ENCODE results near the gene HDDC2. TPM values are rescaled to one million over a fixed set of nuclear protein-coding genes. Genes with fewer than 3 reads are reported as not detected.

The HDDC2 gene
- total RNA-seq, 4 donors from 2014 or later: 52.0 to 78.3 (median 66.5) TPM

DNA sequence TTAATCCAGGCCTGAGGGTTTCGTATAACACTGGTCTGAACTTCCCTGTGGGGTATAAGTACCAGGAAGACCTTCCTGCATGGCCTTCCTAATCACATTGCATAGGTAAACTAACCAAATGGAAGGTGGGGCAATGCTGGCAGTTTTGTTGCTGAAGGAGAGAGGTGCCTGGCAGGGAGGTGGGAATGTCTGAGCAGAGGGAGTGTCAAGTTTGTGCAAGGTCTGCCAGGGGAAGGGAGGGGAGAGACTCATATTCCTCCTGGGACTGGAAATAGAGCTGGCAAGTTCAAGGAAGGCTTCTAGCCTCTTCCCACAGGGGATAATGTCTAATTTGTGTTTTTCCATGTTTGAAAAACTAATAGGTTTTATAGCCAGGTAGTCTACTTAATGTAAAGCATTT lies 70.6 kb downstream of the HDDC2 start:
- Histone ChIP-seq H3K27me3 (no peaks in the 10 kb centered on the region), H3K4me1 (peaks cover 10% of the 10 kb centered on the region), H3K36me3 (no peaks in the 10 kb centered on the region), H3K27ac (no peak overlapping the region), H3K4me3 (no peak overlapping the region), H3K9me3 (no peaks in the 10 kb centered on the region)
- no peak for DNase-seq (ENCODE audit: low spot score in 2 of 2)
- TF ChIP-seq POLR2A (IDR thresholded peaks at IDR 0.05): no peak
- no peak for TF ChIP-seq CTCF (IDR thresholded peaks at IDR 0.05)
- no peak for TF ChIP-seq EP300 (IDR thresholded peaks at IDR 0.05)
- no peak for TF ChIP-seq POLR2AphosphoS5 (IDR thresholded peaks at IDR 0.05)
- WGBS: 52% methylated on average over 1 of the region's 1 CpG

DNA sequence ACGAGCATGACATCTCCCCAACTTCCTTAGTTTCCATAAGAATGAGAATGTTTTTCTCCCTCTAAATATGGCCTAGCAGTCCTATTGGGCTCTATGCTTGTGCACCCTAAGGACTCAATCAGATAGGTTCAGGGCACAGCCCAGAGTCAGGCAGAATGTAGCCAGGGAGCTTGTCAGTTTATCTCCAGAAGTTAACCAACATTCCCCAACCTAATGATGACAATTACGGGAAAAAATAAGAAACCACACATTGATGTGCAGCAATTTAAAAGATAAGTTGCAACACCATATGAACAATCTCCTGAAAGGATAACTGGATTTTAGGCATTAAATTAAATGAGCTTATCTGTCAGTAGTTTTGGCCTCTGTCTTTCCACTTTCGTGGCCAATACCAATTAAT lies 71.1 kb downstream of the HDDC2 start:
- Histone ChIP-seq H3K27ac (no peak overlapping the region), H3K4me3 (no peak overlapping the region), H3K36me3 (no peaks in the 10 kb centered on the region), H3K27me3 (no peaks in the 10 kb centered on the region), H3K9me3 (no peaks in the 10 kb centered on the region), H3K4me1 (peaks cover 10% of the 10 kb centered on the region)
- no peak for TF ChIP-seq CTCF (IDR thresholded peaks at IDR 0.05)
- TF ChIP-seq POLR2AphosphoS5 (IDR thresholded peaks at IDR 0.05): no peak
- no peak for TF ChIP-seq EP300 (IDR thresholded peaks at IDR 0.05)
- no peak for TF ChIP-seq POLR2A (IDR thresholded peaks at IDR 0.05)
- WGBS: 61% methylated on average over 3 of the region's 3 CpGs
- DNase-seq (ENCODE audit: low spot score in 2 of 2): no peak

GRCh38 chr6:125228981-125229479 lies 72.7 kb downstream of the HDDC2 start:
- no peak for DNase-seq (ENCODE audit: low spot score in 2 of 2)
- 65% methylated on average over 6 of the region's 6 CpGs for WGBS
- TF ChIP-seq POLR2A (IDR thresholded peaks at IDR 0.05) (no peak), CTCF (IDR thresholded peaks at IDR 0.05) (no peak), EP300 (IDR thresholded peaks at IDR 0.05) (no peak), POLR2AphosphoS5 (IDR thresholded peaks at IDR 0.05) (no peak)

GRCh38 chr6:125227244-125227643 lies 74.5 kb downstream of the HDDC2 start:
- Histone ChIP-seq H3K4me3 (no peak overlapping the region), H3K4me1 (peaks cover 14% of the 10 kb centered on the region), H3K9me3 (no peaks in the 10 kb centered on the region), H3K27ac (no peak overlapping the region), H3K36me3 (no peaks in the 10 kb centered on the region), H3K27me3 (no peaks in the 10 kb centered on the region)
- no peak for TF ChIP-seq CTCF (IDR thresholded peaks at IDR 0.05)
- no peak for TF ChIP-seq POLR2A (IDR thresholded peaks at IDR 0.05)
- no peak for TF ChIP-seq EP300 (IDR thresholded peaks at IDR 0.05)
- no peak for TF ChIP-seq POLR2AphosphoS5 (IDR thresholded peaks at IDR 0.05)
- no peak for DNase-seq (ENCODE audit: low spot score in 2 of 2)
- WGBS: 97% methylated on average over 6 of the region's 6 CpGs

More at GRCh38 chr6:125228981-125229479, 72.7 kb downstream of the HDDC2 start:
- Histone ChIP-seq H3K4me1 (peaks cover 18% of the 10 kb centered on the region), H3K9me3 (no peaks in the 10 kb centered on the region), H3K27me3 (no peaks in the 10 kb centered on the region), H3K36me3 (no peaks in the 10 kb centered on the region), H3K27ac (no peak overlapping the region), H3K4me3 (no peak overlapping the region)

Other genes with a start within 250 kb of the HDDC2 start
- 100 to 1,000 TPM; 146 to 202 (median 190) TPM for gene TPD52L1, start 148.2 kb downstream of the HDDC2 start, total RNA-seq